HepG2 (cell line): ENCODE data around the gene PPP1R14D. TPM values are rescaled to one million over a fixed set of nuclear protein-coding genes. Genes with fewer than 3 reads are reported as not detected.

ENCODE experiments used
- CEBPG ChIP-seq: IDR thresholded peaks from 2 replicates; pipeline ENCODE4 v1.6.1; 2016
- CEBPZ ChIP-seq: IDR thresholded peaks from 2 replicates; pipeline ENCODE4 v1.6.1; 2012; ENCODE audit warnings: low read length, improper control_type of control experiment
- CERS6 ChIP-seq: sonication (generic); formaldehyde crosslinking; IDR thresholded peaks from 2 replicates; pipeline ENCODE4 v1.5.0; 2020; ENCODE audit warnings: missing genetic modification reagents
- HINFP ChIP-seq: sonication (generic); formaldehyde crosslinking; IDR thresholded peaks from 2 replicates; pipeline ENCODE4 v1.4.0; 2020; ENCODE audit warnings: low read depth, mild to moderate bottlenecking, missing genetic modification reagents
- POLR2A ChIP-seq, 2 experiments: IDR thresholded peaks; 2 replicates each; pipeline ENCODE4 v1.6.1; 2011; ENCODE audit warnings: low read depth in 2 of 2, low read length in 2 of 2, mild to moderate bottlenecking in 1 of 2, moderate library complexity in 1 of 2; ENCODE audit not compliant: insufficient read depth in 1 of 2
- SATB2 ChIP-seq: sonication (generic); formaldehyde crosslinking; IDR thresholded peaks from 2 replicates; pipeline ENCODE4 v1.5.0; 2020; ENCODE audit warnings: missing genetic modification reagents
- SKI ChIP-seq: fragments of 450-650 bp; IDR thresholded peaks from one replicate; pipeline ENCODE4 v1.6.1; 2018; ENCODE audit warnings: mild to moderate bottlenecking; ENCODE audit not compliant: partially characterized antibody
- SOX5 ChIP-seq: IDR thresholded peaks from 2 replicates; pipeline ENCODE4 v1.6.1; 2016; ENCODE audit warnings: borderline replicate concordance
- TSC22D2 ChIP-seq: sonication (generic); formaldehyde crosslinking; IDR thresholded peaks from 2 replicates; pipeline ENCODE4 v1.5.1; 2020; ENCODE audit warnings: missing genetic modification reagents, mild to moderate bottlenecking, borderline replicate concordance
- ZNF264 ChIP-seq: sonication (generic); formaldehyde crosslinking; IDR thresholded peaks from 2 replicates; pipeline ENCODE4 v1.4.0; 2020; ENCODE audit warnings: missing genetic modification reagents
- ZNF30 ChIP-seq: sonication (generic); formaldehyde crosslinking; IDR thresholded peaks from 2 replicates; pipeline ENCODE4 v1.5.0; 2020; ENCODE audit warnings: mild to moderate bottlenecking, missing genetic modification reagents
- ZNF367 ChIP-seq: sonication (generic); formaldehyde crosslinking; IDR thresholded peaks from 2 replicates; pipeline ENCODE4 v1.4.0; 2020; ENCODE audit warnings: missing genetic modification reagents, borderline replicate concordance
- ZNF570 ChIP-seq: sonication (generic); formaldehyde crosslinking; IDR thresholded peaks from 2 replicates; pipeline ENCODE4 v1.4.0; 2020; ENCODE audit warnings: mild to moderate bottlenecking, missing genetic modification reagents, borderline replicate concordance
- ZNF878 ChIP-seq: sonication (generic); formaldehyde crosslinking; IDR thresholded peaks from 2 replicates; pipeline ENCODE4 v1.8.1; 2023; ENCODE audit warnings: mild to moderate bottlenecking, missing genetic modification reagents, moderate library complexity
- polyA plus RNA-seq, 8 experiments: library from polyadenylated mRNA; depleted of rRNA in 3 of 8; stranded (reverse) in 7 of 8; unstranded in 1 of 8; fragments of >200 nt; fragmentation: Illumina TruSeq in 4 of 8; extraction: Trizol in 4 of 8; gene quantifications; 2 replicates each; pipeline versions ENCODE4 v1.2.1 to v1.2.3, GENCODE V29; 2011 to 2016; ENCODE audit warnings: low read depth in 4 of 8, missing spikeins in 1 of 8, mixed read lengths in 1 of 8; ENCODE audit not compliant: insufficient read depth in 1 of 8
- total RNA-seq, 5 experiments: library from RNA; depleted of rRNA; stranded (reverse); fragments of >200 nt; fragmentation: Illumina TruSeq; extraction: Trizol; gene quantifications; 2 replicates each; pipeline ENCODE4 v1.2.3, GENCODE V29; 2016; ENCODE audit warnings: low read depth in 1 of 5

Gene PPP1R14D
- total and polyA plus RNA-seq, 2 of the 13 experiments (the other 11 are each of a cell fraction or from before 2014, with no cell fraction given), result 0.53 to 0.55 TPM

- peak; percentile 46; the same call in 1 of the 2 replicates for TF ChIP-seq SOX5 (CRISPR knock-in tag)
- TF ChIP-seq CERS6 (CRISPR knock-in tag), result no peak
- no peak for TF ChIP-seq ZNF367 (CRISPR knock-in tag)
- TF ChIP-seq TSC22D2 (CRISPR knock-in tag), result peak; percentile 14; the same call in 1 of the 2 replicates
- no peak for TF ChIP-seq ZNF878 (CRISPR knock-in tag)
- no peak for TF ChIP-seq CEBPZ
- TF ChIP-seq HINFP (CRISPR knock-in tag), result peak; percentile 94
- peak; percentile 63 to 95 for TF ChIP-seq POLR2A (IDR thresholded peaks at IDR 0.05; ENCODE audit: insufficient read depth in 1 of 2, low read depth in 2 of 2, low read length in 2 of 2)
- no peak for TF ChIP-seq ZNF30 (CRISPR knock-in tag)
- TF ChIP-seq ZNF264 (CRISPR knock-in tag), result no peak; the same call in 1 of the 2 replicates
- TF ChIP-seq ZNF570, result no peak
- no peak for TF ChIP-seq SKI
- TF ChIP-seq SATB2 (CRISPR knock-in tag), result no peak
- TF ChIP-seq CEBPG, result no peak
Measured at GRCh38 chr15:40807028-40807887, 21.2 kb downstream of the PPP1R14D start, which contains the start of the genes DNAJC17 and ZFYVE19 (continued).
